Measurements from ENCODE around the gene RFX1. TPM values are rescaled to one million over a fixed set of nuclear protein-coding genes. Genes with fewer than 3 reads are reported as not detected.

Gene RFX1
- total RNA-seq, 1 donor from 2014 or later = 4.3 TPM

- DNase-seq = no peak
These were observed 10.0 kb downstream of the RFX1 start for GRCh38 chr19:13995878-13996765.

DNA sequence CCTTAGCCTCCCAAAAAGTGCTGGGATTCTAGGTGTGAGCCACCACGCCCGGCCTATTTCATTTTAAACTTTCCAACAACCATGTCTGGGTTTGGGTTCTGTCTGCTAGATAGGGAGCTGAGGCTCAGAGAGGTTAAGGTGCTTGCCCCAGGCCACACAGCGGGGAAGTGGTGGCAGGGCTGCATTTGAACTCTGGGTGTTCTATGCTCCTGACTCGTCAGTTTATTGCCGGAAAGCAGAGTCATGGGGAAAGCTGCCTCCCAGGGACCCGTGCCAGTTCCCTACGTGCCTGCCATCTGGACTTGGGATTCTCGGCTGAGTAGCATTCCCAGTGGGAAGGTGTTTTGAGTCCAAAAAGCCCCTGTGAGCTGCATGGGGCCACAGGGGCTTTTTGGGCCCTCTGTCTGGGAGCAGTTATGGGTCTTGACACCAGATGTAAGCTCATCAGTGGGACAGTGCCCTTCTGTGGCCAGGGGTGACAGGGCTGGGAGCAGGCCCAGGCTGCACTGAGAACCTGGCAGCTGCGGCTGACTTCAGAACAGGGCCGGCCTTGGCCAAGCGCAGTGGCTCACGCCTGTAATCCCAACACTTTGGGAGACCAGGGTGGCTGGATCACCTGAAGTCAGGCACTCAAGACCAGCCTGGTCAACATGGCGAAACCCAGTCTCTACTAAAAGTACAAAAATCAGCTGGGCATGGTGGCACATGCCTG is 10.9 kb downstream of the RFX1 start:
- no peak for DNase-seq

GRCh38 chr19:13993590-13994300 is 12.4 kb downstream of the RFX1 start:
- DNase-seq = no peak

DNA sequence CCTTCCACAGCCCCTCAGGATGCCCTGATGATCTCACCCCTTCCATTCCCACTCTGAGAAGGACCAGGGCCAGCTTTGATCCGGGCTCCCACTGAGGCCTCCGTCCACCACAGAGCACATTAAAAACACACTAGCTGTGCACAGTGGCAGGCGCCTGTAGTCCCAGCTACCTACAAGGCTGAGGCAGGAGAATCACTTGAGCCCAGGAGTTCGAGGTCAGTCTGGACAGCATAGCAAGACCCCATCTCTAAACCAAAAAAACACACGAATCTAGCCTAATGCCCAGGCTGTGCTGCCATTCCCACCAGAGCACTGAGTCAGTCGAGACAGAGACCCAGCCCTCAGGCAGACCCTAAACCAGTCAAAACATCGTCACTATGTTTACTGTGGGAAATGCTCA is 14.1 kb downstream of the RFX1 start:
- no peak for DNase-seq

DNA sequence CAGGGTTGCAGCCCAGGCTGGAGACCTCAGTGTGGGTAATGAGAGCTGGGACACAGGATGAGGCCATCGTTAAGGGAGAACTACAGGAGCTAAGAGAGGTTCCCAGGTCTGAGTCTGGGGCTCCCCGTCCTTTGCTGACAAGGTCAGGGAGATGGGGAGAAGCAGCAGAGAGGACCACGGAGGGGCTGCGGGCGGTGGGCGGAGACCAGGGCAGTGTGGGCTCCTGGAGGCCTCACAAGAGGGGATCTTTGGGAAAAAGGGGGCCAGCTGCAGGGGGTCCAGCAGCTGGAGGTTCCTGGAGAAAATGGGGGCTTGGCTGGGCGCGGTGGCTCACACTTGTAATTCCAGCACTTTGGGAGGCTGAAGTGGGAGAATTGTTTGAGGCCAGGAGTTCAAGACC is 16.0 kb downstream of the RFX1 start:
- no peak for DNase-seq

DNA sequence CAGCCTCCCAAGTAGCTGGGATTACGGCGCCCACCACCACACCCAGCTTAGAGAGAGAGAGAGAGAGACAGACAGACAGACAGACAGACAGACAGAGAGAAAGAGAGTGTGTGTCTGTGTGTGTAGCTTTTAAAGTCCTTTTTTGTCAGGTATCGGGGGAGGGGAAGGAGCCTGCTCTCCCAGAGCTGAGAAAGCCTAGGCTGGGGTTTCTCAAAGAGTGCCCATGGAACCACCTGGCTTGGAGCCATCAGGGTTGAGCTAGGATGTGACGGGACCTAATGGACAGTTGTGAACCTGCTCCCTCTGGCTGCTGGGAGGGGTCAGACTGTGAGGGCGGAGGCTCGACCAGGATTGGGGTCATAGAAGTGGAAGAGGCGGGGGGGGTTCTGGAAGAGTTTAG is 16.6 kb downstream of the RFX1 start:
- DNase-seq = no peak

DNA sequence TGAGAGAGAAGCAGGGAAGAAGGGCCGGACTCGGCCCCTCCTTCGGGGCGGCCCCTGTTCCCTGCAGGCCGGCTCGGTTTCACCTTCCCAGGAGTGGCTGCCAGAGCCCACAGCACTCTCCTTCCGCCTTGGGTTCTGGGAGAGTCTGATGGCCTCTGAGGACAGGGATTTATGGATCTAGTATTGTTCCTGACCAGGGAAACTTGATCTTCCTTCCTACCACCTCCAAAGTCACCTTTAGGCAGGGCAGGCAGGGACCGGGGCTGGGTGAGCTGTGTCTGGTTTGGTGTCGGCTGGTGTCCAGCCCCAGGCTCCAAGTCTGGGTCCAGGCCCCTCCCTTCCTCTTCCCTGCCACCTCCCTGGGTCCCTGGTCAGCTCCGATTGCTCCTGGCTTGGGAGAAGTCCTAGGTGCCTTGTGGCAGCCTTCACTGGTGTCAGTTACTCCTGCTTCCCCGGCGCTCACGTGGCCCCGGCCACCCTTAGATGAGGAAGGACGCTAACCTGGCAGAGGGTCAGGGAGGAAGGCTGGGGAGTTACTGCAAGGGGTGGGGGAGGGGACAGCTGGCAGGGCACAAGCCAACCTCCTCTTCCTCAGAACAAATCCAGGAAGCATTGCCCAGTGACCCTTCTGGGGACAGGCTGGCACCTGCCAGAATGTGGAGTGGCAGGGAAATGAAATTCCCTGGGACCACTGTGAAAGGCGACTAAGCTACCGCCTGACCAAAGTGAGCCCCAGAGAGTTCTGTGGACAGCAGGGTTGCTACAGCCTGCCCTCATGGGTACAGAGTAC is 18.8 kb downstream of the RFX1 start:
- no peak for DNase-seq

DNA sequence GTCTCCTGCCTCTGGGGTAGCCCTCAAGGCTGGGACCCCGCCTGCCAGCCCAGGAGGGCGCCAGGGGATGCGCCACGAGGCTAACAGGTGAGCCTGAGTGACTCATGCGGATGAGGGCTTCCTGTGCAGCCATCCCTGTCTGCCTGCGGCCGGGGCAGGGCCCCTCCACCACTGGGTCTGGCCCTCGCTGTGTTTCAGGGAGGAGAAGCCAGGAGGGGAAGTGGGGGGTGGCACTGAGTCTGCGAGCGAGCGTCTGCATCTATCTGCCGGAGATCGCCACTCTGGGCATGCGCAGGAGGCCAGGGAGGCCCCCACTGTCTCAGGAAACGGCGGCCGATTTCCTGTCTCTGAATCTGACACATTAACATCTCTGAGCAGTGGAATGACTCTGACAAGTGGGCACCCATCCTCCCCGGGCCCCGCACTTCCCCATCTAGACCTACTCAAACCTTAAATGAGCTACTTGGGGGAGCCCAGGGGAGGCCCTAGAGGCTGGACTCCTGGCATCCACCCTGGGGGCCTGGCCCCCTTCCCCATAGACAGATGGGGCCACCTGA is 19.7 kb downstream of the RFX1 start:
- peak; percentile 81 for DNase-seq

GRCh38 chr19:13985771-13986347 is 20.3 kb downstream of the RFX1 start:
- DNase-seq = no peak

- no peak for DNase-seq
These were observed 21.0 kb downstream of the RFX1 start for GRCh38 chr19:13984875-13985741.

GRCh38 chr19:13984186-13984585 is 21.9 kb downstream of the RFX1 start:
- no peak for DNase-seq

GRCh38 chr19:13983213-13983889 is 22.8 kb downstream of the RFX1 start:
- DNase-seq = no peak

GRCh38 chr19:13982773-13983172 is 23.3 kb downstream of the RFX1 start:
- DNase-seq = no peak

DNA sequence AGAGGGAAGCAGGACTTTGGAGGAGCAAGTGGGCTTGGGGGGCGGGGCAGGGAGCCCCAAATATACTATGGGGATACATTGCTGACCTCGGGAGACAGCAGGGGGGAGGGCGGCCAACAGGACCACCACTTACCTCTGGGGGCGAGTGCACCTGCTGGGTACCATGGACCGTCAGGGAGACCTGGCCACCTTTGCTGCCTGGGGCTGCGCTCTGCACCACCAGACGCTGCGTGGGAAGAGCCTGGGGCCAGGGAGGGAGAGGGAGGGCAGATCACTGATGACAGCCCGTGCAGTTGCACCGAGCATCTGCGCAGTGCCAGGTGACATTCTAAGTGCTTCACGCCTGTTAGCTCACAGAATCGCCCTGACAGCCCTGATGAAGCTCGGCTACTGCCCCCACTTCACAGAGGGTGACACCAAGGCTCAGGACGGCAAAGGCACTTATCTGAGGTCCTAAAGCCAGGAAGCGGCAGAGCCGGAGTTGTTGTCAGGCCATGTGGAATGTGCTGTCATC is 24.1 kb downstream of the RFX1 start:
- DNase-seq = no peak

DNA sequence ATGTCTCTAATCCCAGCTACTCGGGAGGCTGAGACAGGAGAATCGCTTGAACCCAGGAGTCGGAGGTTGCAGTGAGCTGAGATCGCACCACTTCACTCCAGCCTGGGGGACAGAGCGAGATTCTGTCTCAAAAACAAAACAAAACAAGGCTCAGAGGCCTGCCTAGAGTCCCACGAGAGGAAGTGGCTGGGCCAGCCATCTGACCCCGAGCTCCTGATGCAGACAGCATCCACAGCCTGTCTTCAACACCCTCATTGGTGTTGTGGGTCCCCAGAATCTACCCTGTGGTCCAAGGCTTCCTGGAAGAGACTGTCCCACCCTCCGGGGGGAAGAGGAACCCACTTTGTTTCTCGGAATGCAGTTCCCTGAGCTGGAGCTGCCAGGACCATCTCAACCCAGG is 24.7 kb downstream of the RFX1 start:
- no peak for DNase-seq

- no peak for DNase-seq
These were observed 25.1 kb downstream of the RFX1 start for GRCh38 chr19:13981021-13981420.

DNA sequence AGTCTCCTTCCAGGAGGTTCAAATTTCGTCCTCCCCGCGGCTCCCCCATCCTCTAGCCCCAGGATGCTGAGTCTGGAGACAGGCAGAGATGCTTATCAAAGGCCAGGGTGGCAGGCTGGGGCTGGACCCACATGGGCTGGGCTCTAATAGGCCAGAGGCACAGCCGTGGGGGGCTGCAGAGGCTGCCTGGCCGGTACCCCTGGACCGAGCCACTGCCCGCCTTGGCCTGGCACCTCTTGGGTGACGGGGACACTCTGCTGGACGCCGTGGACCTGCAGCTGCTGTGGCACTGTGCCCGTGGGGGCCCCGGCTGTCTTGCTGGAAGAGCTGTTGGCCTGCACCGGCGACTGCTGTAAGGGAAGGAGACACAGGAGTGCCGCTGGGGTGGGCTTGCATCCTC is 25.8 kb downstream of the RFX1 start:
- DNase-seq = no peak

DNA sequence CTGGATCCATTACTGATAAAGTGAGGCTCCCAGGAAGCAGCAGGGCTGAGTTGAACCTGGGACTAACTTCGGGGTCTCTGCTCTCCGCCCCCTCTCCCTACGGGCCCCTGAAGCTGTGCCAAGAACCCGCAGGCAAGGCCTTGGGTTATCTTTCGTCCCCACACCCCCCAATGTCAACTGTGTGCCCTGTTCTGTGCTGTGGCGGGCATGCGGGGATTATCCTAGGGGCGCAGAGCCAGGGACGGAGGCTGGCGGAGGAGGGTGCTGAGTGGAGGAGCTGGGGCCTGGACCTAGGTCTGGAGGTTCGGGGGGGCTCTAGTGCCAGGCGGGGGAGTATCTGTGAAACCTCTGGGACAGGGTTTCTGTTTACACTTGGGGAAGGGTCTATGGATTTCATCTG is 26.4 kb downstream of the RFX1 start:
- no peak for DNase-seq

DNA sequence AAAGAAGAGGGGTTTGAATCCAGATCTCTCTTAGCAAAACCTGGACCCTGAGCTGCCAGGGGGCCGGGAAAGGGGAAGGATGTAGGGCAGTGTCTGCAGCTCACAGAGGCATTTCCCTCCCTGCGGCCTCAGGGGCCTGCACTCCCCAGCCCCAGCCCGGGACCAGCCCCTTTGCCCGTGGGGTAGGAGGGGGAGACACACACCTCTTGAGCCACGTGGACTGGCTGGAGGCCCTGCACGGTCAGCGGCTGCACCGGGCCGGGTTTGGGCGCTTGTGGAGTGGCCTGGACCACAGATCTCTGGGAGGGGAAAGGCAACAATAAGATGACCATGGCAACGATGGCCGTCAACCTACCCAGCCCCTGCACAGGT is 26.9 kb downstream of the RFX1 start:
- peak; percentile 79 for DNase-seq

Data from tongue (tissue), 2 donors.